Large intestine (tissue), 3 donors: ENCODE measurements around the gene C22orf39. TPM values are rescaled to one million over a fixed set of nuclear protein-coding genes. Genes with fewer than 3 reads are reported as not detected.

Experiments
- DNase-seq, 2 donors: peaks; one replicate each; pipeline versions ENCODE4 v3.0.0 to v3.0.0-alpha.2; 2013
- H3K27ac ChIP-seq: one replicate; pipeline ENCODE4 v1.5.1; 2013; ENCODE audit warnings: low read length
- H3K27me3 ChIP-seq: 2 replicates; pipeline ENCODE4 v1.6.1; 2013; ENCODE audit warnings: low read length; ENCODE audit not compliant: control insufficient read depth, insufficient read depth
- H3K36me3 ChIP-seq: 2 replicates; pipeline ENCODE4 v1.6.1; 2013; ENCODE audit warnings: low read length; ENCODE audit not compliant: control insufficient read depth, insufficient read depth
- H3K4me1 ChIP-seq: one replicate; pipeline ENCODE4 v1.6.1; 2013; ENCODE audit warnings: low read length; ENCODE audit not compliant: control insufficient read depth, insufficient read depth
- H3K4me3 ChIP-seq: one replicate; pipeline ENCODE4 v1.5.1; 2013; ENCODE audit warnings: low read length
- H3K9me3 ChIP-seq: one replicate; pipeline ENCODE4 v1.6.1; 2013; ENCODE audit warnings: mild to moderate bottlenecking, low read depth, low read length, moderate library complexity; ENCODE audit not compliant: control insufficient read depth
- WGBS: methylation state at CpG from one replicate; pipeline ENCODE4 v1.1.5; 2013; ENCODE audit warnings: low lambda C conversion rate; ENCODE audit not compliant: insufficient coverage; 5-methylcytosine and 5-hydroxymethylcytosine counted together
- polyA plus RNA-seq: library from polyadenylated mRNA; unstranded; fragments of 120-200 nt; gene quantifications from one replicate; pipeline ENCODE4 v1.2.1, GENCODE V29; 2013

Gene C22orf39
- polyA plus RNA-seq, 1 donor: 34.3 TPM

- H3K36me3 ChIP-seq: peaks cover 39% of the 10 kb centered on the region
- H3K9me3 ChIP-seq: no peaks in the 10 kb centered on the region
- no peak for DNase-seq
- H3K27me3 ChIP-seq: no peaks in the 10 kb centered on the region
- no peaks in the 10 kb centered on the region for H3K4me1 ChIP-seq
- no peak overlapping the region for H3K4me3 ChIP-seq
- WGBS: no CpG with 5 or more reads among the region's 6 CpGs
- H3K27ac ChIP-seq: no peak overlapping the region
Observed at GRCh38 chr22:19410941-19411689, 36.4 kb downstream of the C22orf39 start.

GRCh38 chr22:19407649-19408606, 39.6 kb downstream of the C22orf39 start:
- H3K36me3 ChIP-seq: peaks cover 60% of the 10 kb centered on the region
- DNase-seq: peak in 1 of 2 donors; percentile 33

GRCh38 chr22:19406846-19407245, 40.7 kb downstream of the C22orf39 start:
- Histone ChIP-seq H3K36me3 (peaks cover 67% of the 10 kb centered on the region), H3K4me1 (no peaks in the 10 kb centered on the region), H3K27ac (no peak overlapping the region), H3K9me3 (no peaks in the 10 kb centered on the region), H3K4me3 (no peak overlapping the region), H3K27me3 (no peaks in the 10 kb centered on the region)
- no CpG with 5 or more reads among the region's 4 CpGs for WGBS
- no peak for DNase-seq

More at GRCh38 chr22:19407649-19408606, 39.6 kb downstream of the C22orf39 start:
- no peak overlapping the region for H3K27ac ChIP-seq
- 86% methylated on average over 1 of the region's 16 CpGs for WGBS
- H3K27me3 ChIP-seq: no peaks in the 10 kb centered on the region
- no peaks in the 10 kb centered on the region for H3K9me3 ChIP-seq
- H3K4me1 ChIP-seq: no peaks in the 10 kb centered on the region
- no peak overlapping the region for H3K4me3 ChIP-seq

GRCh38 chr22:19406281-19406811, 41.2 kb downstream of the C22orf39 start:
- Histone ChIP-seq H3K27me3 (no peaks in the 10 kb centered on the region), H3K4me1 (no peaks in the 10 kb centered on the region), H3K9me3 (no peaks in the 10 kb centered on the region), H3K27ac (no peak overlapping the region), H3K4me3 (no peak overlapping the region), H3K36me3 (peaks cover 72% of the 10 kb centered on the region)
- no peak for DNase-seq
- no CpG with 5 or more reads among the region's 3 CpGs for WGBS

- Histone ChIP-seq H3K4me1 (no peaks in the 10 kb centered on the region), H3K9me3 (no peaks in the 10 kb centered on the region), H3K27ac (no peak overlapping the region), H3K36me3 (peaks cover 76% of the 10 kb centered on the region), H3K4me3 (no peak overlapping the region), H3K27me3 (no peaks in the 10 kb centered on the region)
- DNase-seq: no peak
- WGBS: no CpG with 5 or more reads among the region's 8 CpGs
Observed at GRCh38 chr22:19405652-19406051, 41.9 kb downstream of the C22orf39 start.

- Histone ChIP-seq H3K4me1 (no peaks in the 10 kb centered on the region), H3K36me3 (peaks cover 75% of the 10 kb centered on the region), H3K9me3 (no peaks in the 10 kb centered on the region), H3K4me3 (no peak overlapping the region), H3K27me3 (no peaks in the 10 kb centered on the region), H3K27ac (no peak overlapping the region)
- WGBS: no CpG with 5 or more reads among the region's 4 CpGs
- no peak for DNase-seq
Observed at GRCh38 chr22:19405133-19405532, 42.4 kb downstream of the C22orf39 start.

- Histone ChIP-seq H3K27ac (no peak overlapping the region), H3K9me3 (no peaks in the 10 kb centered on the region), H3K4me1 (no peaks in the 10 kb centered on the region), H3K36me3 (peaks cover 73% of the 10 kb centered on the region), H3K27me3 (no peaks in the 10 kb centered on the region), H3K4me3 (no peak overlapping the region)
- DNase-seq: no peak
- no CpG with 5 or more reads among the region's 3 CpGs for WGBS
Observed at GRCh38 chr22:19404676-19405075, 42.8 kb downstream of the C22orf39 start.

GRCh38 chr22:19402642-19403191, 44.8 kb downstream of the C22orf39 start:
- Histone ChIP-seq H3K4me3 (no peak overlapping the region), H3K4me1 (no peaks in the 10 kb centered on the region), H3K36me3 (peaks cover 66% of the 10 kb centered on the region), H3K9me3 (no peaks in the 10 kb centered on the region), H3K27ac (no peak overlapping the region), H3K27me3 (no peaks in the 10 kb centered on the region)
- DNase-seq: no peak
- WGBS: no CpG with 5 or more reads among the region's 4 CpGs

- Histone ChIP-seq H3K4me1 (no peaks in the 10 kb centered on the region), H3K9me3 (no peaks in the 10 kb centered on the region), H3K36me3 (peaks cover 68% of the 10 kb centered on the region), H3K27ac (no peak overlapping the region), H3K27me3 (no peaks in the 10 kb centered on the region), H3K4me3 (no peak overlapping the region)
- no peak for DNase-seq
- WGBS: no CpG with 5 or more reads among the region's 4 CpGs
Observed at GRCh38 chr22:19401483-19401882, 46.0 kb downstream of the C22orf39 start.

- no peak overlapping the region for H3K27ac ChIP-seq
- no peaks in the 10 kb centered on the region for H3K4me1 ChIP-seq
- no peak overlapping the region for H3K4me3 ChIP-seq
- 89% methylated on average over 3 of the region's 6 CpGs for WGBS
- DNase-seq: no peak
- no peaks in the 10 kb centered on the region for H3K9me3 ChIP-seq
- H3K27me3 ChIP-seq: no peaks in the 10 kb centered on the region
- peaks cover 67% of the 10 kb centered on the region for H3K36me3 ChIP-seq
Observed at GRCh38 chr22:19400881-19401280, 46.6 kb downstream of the C22orf39 start.
